HG03135 (cell line): ENCODE data around the gene AP1M1.

ENCODE experiments used
- ATAC-seq: cut with Tn5 transposase; IDR thresholded peaks from one replicate; pipeline ENCODE4 v1.9.1; 2021; ENCODE audit warnings: mild to moderate bottlenecking, moderate library complexity; ENCODE audit not compliant: unreplicated experiment

The AP1M1 gene

GRCh38 chr19:16207063-16207462, 9.4 kb downstream of the AP1M1 start:
- no peak for ATAC-seq

- ATAC-seq: no peak
These were observed 9.8 kb downstream of the AP1M1 start for GRCh38 chr19:16207490-16208025.

- no peak for ATAC-seq
These were observed 10.5 kb downstream of the AP1M1 start for GRCh38 chr19:16208064-16208759.

- ATAC-seq: no peak
These were observed 11.3 kb downstream of the AP1M1 start for GRCh38 chr19:16208847-16209665.

GRCh38 chr19:16210168-16210567, 12.5 kb downstream of the AP1M1 start:
- ATAC-seq: no peak

- no peak for ATAC-seq
These were observed 15.4 kb downstream of the AP1M1 start for GRCh38 chr19:16213076-16213475.

- ATAC-seq: no peak
These were observed 19.3 kb downstream of the AP1M1 start for GRCh38 chr19:16216744-16217670.

- ATAC-seq: no peak
These were observed 20.2 kb downstream of the AP1M1 start for GRCh38 chr19:16217716-16218451.

GRCh38 chr19:16218851-16219250, 21.1 kb downstream of the AP1M1 start:
- no peak for ATAC-seq

- ATAC-seq: no peak
These were observed 25.1 kb downstream of the AP1M1 start for GRCh38 chr19:16222806-16223205.

- no peak for ATAC-seq
These were observed 26.0 kb downstream of the AP1M1 start for GRCh38 chr19:16223746-16224145.

GRCh38 chr19:16224293-16225045, 26.8 kb downstream of the AP1M1 start:
- no peak for ATAC-seq

GRCh38 chr19:16225279-16226183, 27.8 kb downstream of the AP1M1 start:
- no peak for ATAC-seq

GRCh38 chr19:16226184-16226591, 28.5 kb downstream of the AP1M1 start:
- no peak for ATAC-seq

GRCh38 chr19:16226878-16227836, 29.4 kb downstream of the AP1M1 start:
- ATAC-seq: no peak

GRCh38 chr19:16227837-16228636, 30.3 kb downstream of the AP1M1 start:
- no peak for ATAC-seq
